Measurements from ENCODE around the gene MMP24. TPM values are rescaled to one million over a fixed set of nuclear protein-coding genes. Genes with fewer than 3 reads are reported as not detected.

The MMP24 gene
- total RNA-seq, 2 experiments from 2014 or later = not detected

- BruUV-seq (replicated peaks) = no TSS peak
- peaks cover 5% of the 10 kb centered on the region for H3K4me1 ChIP-seq (ENCODE audit: insufficient read depth, low read length, poor library complexity, severe bottlenecking)
- no peak overlapping the region for H2AFZ ChIP-seq (ENCODE audit: low read length)
- CTCF ChIA-PET (ENCODE audit: unreplicated experiment) = no interaction called here
- intact Hi-C loops (cut with micrococcal nuclease; ENCODE audit: unreplicated experiment) = no loop called here
- no peak overlapping the region for H3K4me3 ChIP-seq (ENCODE audit: low read depth, low read length, poor library complexity, severe bottlenecking)
- POLR2A ChIA-PET = interaction anchor here (2.4 kb wide), 1 partner anchor 10 kb away, joined by 8 read pairs; no protein-coding TSS in a partner anchor
- no peaks in the 10 kb centered on the region for H3K9me2 ChIP-seq (ENCODE audit: insufficient read depth, low read length)
- peaks cover 15% of the 10 kb centered on the region; the same call in 1 of the 2 replicates for H3K36me3 ChIP-seq (ENCODE audit: insufficient read depth, low read length)
- DNase-seq (ENCODE audit: low spot score) = no peak
- no peak overlapping the region for H3K4me2 ChIP-seq (ENCODE audit: low read length)
- no peak for TF ChIP-seq EZH2phosphoT487 (IDR thresholded peaks at IDR 0.05; ENCODE audit: borderline replicate concordance, low read depth, low read length)
- H4K20me1 ChIP-seq (ENCODE audit: insufficient read depth, low read length) = no peaks in the 10 kb centered on the region
- no peak overlapping the region for H3K27ac ChIP-seq (ENCODE audit: low read depth, low read length, poor library complexity, severe bottlenecking)
- no peaks in the 10 kb centered on the region for H3K79me2 ChIP-seq (ENCODE audit: insufficient read depth, low read depth, low read length)
- no peaks in the 10 kb centered on the region for H3K9me3 ChIP-seq (ENCODE audit: low read length)
Observed at GRCh38 chr20:35307666-35308653, 81.5 kb downstream of the MMP24 start.

GRCh38 chr20:35311409-35311808, 84.9 kb downstream of the MMP24 start:
- no peaks in the 10 kb centered on the region for H3K4me1 ChIP-seq (ENCODE audit: insufficient read depth, low read length, poor library complexity, severe bottlenecking)
- H4K20me1 ChIP-seq (ENCODE audit: insufficient read depth, low read length) = no peaks in the 10 kb centered on the region
- no peaks in the 10 kb centered on the region for H3K9me2 ChIP-seq (ENCODE audit: insufficient read depth, low read length)
- H2AFZ ChIP-seq (ENCODE audit: low read length) = no peak overlapping the region
- H3K4me3 ChIP-seq (ENCODE audit: low read depth, low read length, poor library complexity, severe bottlenecking) = no peak overlapping the region
- POLR2A ChIA-PET = interaction anchor here (0.6 kb wide), 1 partner anchor 296 kb away, joined by 3 read pairs; no protein-coding TSS in a partner anchor
- H3K27ac ChIP-seq (ENCODE audit: low read depth, low read length, poor library complexity, severe bottlenecking) = no peak overlapping the region
- intact Hi-C loops (cut with micrococcal nuclease; ENCODE audit: unreplicated experiment) = no loop called here
- peaks cover 15% of the 10 kb centered on the region; the same call in 1 of the 2 replicates for H3K36me3 ChIP-seq (ENCODE audit: insufficient read depth, low read length)
- DNase-seq (ENCODE audit: low spot score) = no peak
- no peaks in the 10 kb centered on the region for H3K9me3 ChIP-seq (ENCODE audit: low read length)
- TF ChIP-seq EZH2phosphoT487 (IDR thresholded peaks at IDR 0.05; ENCODE audit: borderline replicate concordance, low read depth, low read length) (no peak), CTCF (conservative IDR thresholded peaks at IDR 0.05; ENCODE audit: low read length) (no peak)
- H3K4me2 ChIP-seq (ENCODE audit: low read length) = no peak overlapping the region
- CTCF ChIA-PET (ENCODE audit: unreplicated experiment) = no interaction called here
- no peaks in the 10 kb centered on the region for H3K79me2 ChIP-seq (ENCODE audit: insufficient read depth, low read depth, low read length)
- TSS peak; percentile 40 for BruUV-seq (replicated peaks)

- Histone ChIP-seq H3K9me2 (ENCODE audit: insufficient read depth, low read length) (no peaks in the 10 kb centered on the region), H2AFZ (ENCODE audit: low read length) (no peak overlapping the region), H3K9me3 (ENCODE audit: low read length) (no peaks in the 10 kb centered on the region), H4K20me1 (ENCODE audit: insufficient read depth, low read length) (no peaks in the 10 kb centered on the region), H3K4me3 (ENCODE audit: low read depth, low read length, poor library complexity, severe bottlenecking) (no peak overlapping the region), H3K4me2 (ENCODE audit: low read length) (no peak overlapping the region), H3K36me3 (ENCODE audit: insufficient read depth, low read length) (peaks cover 15% of the 10 kb centered on the region; the same call in 1 of the 2 replicates), H3K27ac (ENCODE audit: low read depth, low read length, poor library complexity, severe bottlenecking) (no peak overlapping the region), H3K79me2 (ENCODE audit: insufficient read depth, low read depth, low read length) (no peaks in the 10 kb centered on the region), H3K4me1 (ENCODE audit: insufficient read depth, low read length, poor library complexity, severe bottlenecking) (no peaks in the 10 kb centered on the region)
- DNase-seq (ENCODE audit: low spot score) = no peak
- no peak for TF ChIP-seq CTCF (conservative IDR thresholded peaks at IDR 0.05; ENCODE audit: low read length)
- TF ChIP-seq EZH2phosphoT487 (IDR thresholded peaks at IDR 0.05; ENCODE audit: borderline replicate concordance, low read depth, low read length) = no peak
- ChIA-PET POLR2A (interaction anchor here (0.6 kb wide), 1 partner anchor 297 kb away, joined by 3 read pairs; no protein-coding TSS in a partner anchor), CTCF (ENCODE audit: unreplicated experiment) (no interaction called here)
- intact Hi-C loops (cut with micrococcal nuclease; ENCODE audit: unreplicated experiment) = no loop called here
- BruUV-seq (replicated peaks) = no TSS peak
Observed at GRCh38 chr20:35311822-35312221, 85.3 kb downstream of the MMP24 start.
